HTR-8/SVneo (cell line): ENCODE results near the gene SMC1B.
"Not testable (repeated sequence)": the region's sequence is repeated elsewhere in the genome, so short reads cannot be mapped to it uniquely, and the experiment has no call there.

Experiments
- DNase-seq: peaks from one replicate; pipeline ENCODE4 v3.0.0; 2011; ENCODE audit warnings: low spot score, mixed read lengths; ENCODE audit not compliant: insufficient read length
- FAIRE-seq: peaks from 2 replicates; lab custom pipeline; 2011; peaks lifted over from hg19 to GRCh38; lab: Jason Lieb, UNC

Gene SMC1B

GRCh38 chr22:45328261-45328660 lies 85.1 kb downstream of the SMC1B start:
- not testable (repeated sequence) for DNase-seq, FAIRE-seq

GRCh38 chr22:45324311-45324711 lies 89.1 kb downstream of the SMC1B start:
- no peak for FAIRE-seq
- DNase-seq: no peak

GRCh38 chr22:45323695-45324094 lies 89.7 kb downstream of the SMC1B start:
- no peak for FAIRE-seq
- DNase-seq: no peak

GRCh38 chr22:45322873-45323525 lies 90.4 kb downstream of the SMC1B start:
- DNase-seq (no peak), FAIRE-seq (no peak)

GRCh38 chr22:45321827-45322226 lies 91.6 kb downstream of the SMC1B start:
- FAIRE-seq (no peak), DNase-seq (no peak)

- FAIRE-seq: no peak
- no peak for DNase-seq
These were observed 92.9 kb downstream of the SMC1B start for GRCh38 chr22:45320357-45320976.

- no peak for DNase-seq
- FAIRE-seq: no peak
These were observed 94.1 kb downstream of the SMC1B start for GRCh38 chr22:45319324-45319685.

- DNase-seq: no peak
- FAIRE-seq: no peak
These were observed 94.7 kb downstream of the SMC1B start for GRCh38 chr22:45318558-45319323.

GRCh38 chr22:45318168-45318557 lies 95.2 kb downstream of the SMC1B start:
- DNase-seq (no peak), FAIRE-seq (no peak)

GRCh38 chr22:45317551-45318167 lies 95.7 kb downstream of the SMC1B start:
- FAIRE-seq (no peak), DNase-seq (no peak)

- no peak for DNase-seq
- no peak for FAIRE-seq
These were observed 96.4 kb downstream of the SMC1B start for GRCh38 chr22:45316796-45317526.

GRCh38 chr22:45314786-45315185 lies 98.6 kb downstream of the SMC1B start:
- FAIRE-seq (no peak), DNase-seq (no peak)

- DNase-seq: no peak
- FAIRE-seq: no peak
These were observed 99.2 kb downstream of the SMC1B start for GRCh38 chr22:45314054-45314721.

GRCh38 chr22:45312856-45313255 lies 100.5 kb downstream of the SMC1B start:
- no peak for FAIRE-seq

GRCh38 chr22:45312415-45312814 lies 101.0 kb downstream of the SMC1B start:
- FAIRE-seq (no peak), DNase-seq (no peak)

More at GRCh38 chr22:45312856-45313255, 100.5 kb downstream of the SMC1B start:
- no peak for DNase-seq

- no peak for FAIRE-seq
- no peak for DNase-seq
These were observed 102.3 kb downstream of the SMC1B start for GRCh38 chr22:45310977-45311531.

- no peak for DNase-seq
- no peak for FAIRE-seq
These were observed 102.9 kb downstream of the SMC1B start for GRCh38 chr22:45310331-45310976.

GRCh38 chr22:45309422-45310227 lies 103.8 kb downstream of the SMC1B start, which contains the start of gene FAM118A:
Gene FAM118A, plus strand, starts transcription at chr22:45309934. Its CDS starts 12,446 bp downstream, at chr22:45322380.
- DNase-seq (peak; percentile 81), FAIRE-seq (peak; percentile 88)
